ENCODE measurements around the gene MTREX. TPM values are rescaled to one million over a fixed set of nuclear protein-coding genes. Genes with fewer than 3 reads are reported as not detected.
A peak's percentile ranks its signal among the peaks of the same experiment; 100 is the strongest.

MTREX gene
- 10 to 100 TPM; 64.0 to 83.7 (median 66.3) TPM for total RNA-seq
- polyA plus RNA-seq, result 10 to 100 TPM; 29.6 to 35.7 TPM
- total RNA-seq, result 80.8 reads per million, percentile 81 among the genes with 10 or more reads in this experiment

DNA sequence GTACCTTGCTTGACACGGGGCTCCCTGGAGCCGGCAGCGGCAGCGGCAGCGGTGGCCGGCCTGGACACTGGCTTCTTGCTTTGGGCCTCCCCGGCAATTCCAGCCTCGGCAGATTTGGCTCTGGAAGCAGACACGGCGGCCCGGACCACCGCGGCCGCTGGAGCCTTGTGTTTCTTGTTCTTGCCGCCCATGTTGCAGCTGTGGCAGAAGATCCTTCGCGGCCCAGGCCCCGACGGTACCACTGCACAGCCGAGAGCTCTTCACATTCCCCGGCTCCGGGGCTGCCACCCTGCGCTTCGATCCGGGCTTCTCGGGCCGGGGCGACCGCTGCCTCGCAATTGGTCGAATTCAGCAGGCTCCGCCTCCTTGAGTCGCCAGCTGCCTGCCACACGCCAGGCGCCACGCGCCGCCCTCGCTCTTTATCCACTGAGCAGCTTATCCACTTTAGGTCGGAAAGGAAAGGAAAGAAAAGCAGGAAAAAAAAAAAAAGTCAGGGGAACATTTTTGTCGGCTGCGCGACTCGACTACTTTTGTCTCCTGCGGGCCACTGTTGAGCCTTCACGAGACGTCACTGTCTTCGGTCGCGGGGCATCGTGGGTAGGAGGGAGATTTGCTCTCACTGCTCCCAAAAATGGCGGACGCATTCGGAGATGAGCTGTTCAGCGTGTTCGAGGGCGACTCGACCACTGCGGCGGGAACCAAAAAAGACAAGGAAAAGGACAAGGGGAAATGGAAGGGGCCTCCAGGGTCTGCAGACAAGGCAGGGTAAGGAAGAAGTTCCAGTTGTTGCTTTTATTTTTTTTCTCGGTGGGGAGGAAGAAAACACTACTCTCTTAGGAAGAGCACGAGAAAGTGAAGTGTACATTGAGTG is at the start of gene MTREX, which contains the start of gene DHX29:
Gene MTREX, plus strand, starts transcription at position 607 of the 871 bp plus-strand sequence. Its CDS starts 25 bp downstream, at position 632.
Gene DHX29, minus strand, starts transcription at position 312 of the 871 bp plus-strand sequence. Its CDS starts 121 bp downstream, at position 191.
- Mint-ChIP-seq H3K27ac (no peak within 1 kb of the TSS), H3K4me3 (no peak within 1 kb of the TSS)

GRCh38 chr5:55258339-55258738 is 49.5 kb upstream of the MTREX start:
- no peak for ATAC-seq
- no peaks in the 10 kb centered on the region for H3K9me3 Mint-ChIP-seq
- intact Hi-C loops (cut with micrococcal nuclease), result loop anchor here in 1 of 2 donors (2.0 kb wide), 1 partner anchor 86 kb away; the partner anchor contains the start of gene CDC20B

More for the DNA sequence above, at the start of gene MTREX, which contains the start of gene DHX29:
- peaks cover 28 to 33% of the 10 kb centered on the region in 2 donors for H3K4me1 ChIP-seq (ENCODE audit: control insufficient read depth in 2 of 2, insufficient read depth in 2 of 2, low read length in 2 of 2)
- H3K27ac ChIP-seq (ENCODE audit: low read depth, low read length), result peak within 1 kb of the TSS; percentile 89
- peaks cover 0 to 19% (median 15%) of the 10 kb centered on the region in 5 donors for H3K36me3 Mint-ChIP-seq
- POLR2A ChIA-PET, result interaction anchor here (0.6 to 1.9 kb wide), 13 partner anchors 8 to 749 kb away, joined by 3 to 8 read pairs (median 3); no protein-coding TSS in a partner anchor
- peaks cover 0 to 4% (median 0%) of the 10 kb centered on the region in 3 experiments for H3K36me3 ChIP-seq (ENCODE audit: control insufficient read depth in 2 of 3, insufficient read depth in 3 of 3, low read length in 3 of 3)
- peaks cover 0 to 2% (median 0%) of the 10 kb centered on the region in 11 donors for H3K9me3 Mint-ChIP-seq
- peak; percentile 94 for ATAC-seq
- no peaks in the 10 kb centered on the region for H3K27me3 Mint-ChIP-seq
- no peaks in the 10 kb centered on the region for H3K27me3 ChIP-seq (ENCODE audit: control insufficient read depth in 2 of 2, insufficient read depth in 2 of 2, low read length in 2 of 2)
- H3K4me1 Mint-ChIP-seq, result peaks cover 15 to 34% (median 21%) of the 10 kb centered on the region in 7 donors
- H3K4me3 ChIP-seq (ENCODE audit: low read length), result peak within 1 kb of the TSS; percentile 97
- intact Hi-C loops (cut with micrococcal nuclease), result loop anchor here (1.0 to 5.0 kb wide), 12 partner anchors 9 to 1866 kb away; partner anchors contain the start of genes PLPP1 (in 2 of the 2), SLC38A9 (in 2 of the 2), ARL15 (in 1 of the 2) and CCNO (in 1 of the 2)
- CTCF ChIA-PET, result interaction anchor here (0.6 kb wide), 1 partner anchor 137 kb away, joined by 7 read pairs; no protein-coding TSS in a partner anchor
- H3K9me3 ChIP-seq (ENCODE audit: control insufficient read depth in 2 of 3, low read length in 3 of 3), result no peaks in the 10 kb centered on the region
- peak; percentile 85 to 93 (median 91) for DNase-seq

GRCh38 chr5:55276771-55277170 is 31.0 kb upstream of the MTREX start:
- Mint-ChIP-seq H3K27ac (no peak overlapping the region), H3K4me1 (no peaks in the 10 kb centered on the region), H3K9me3 (no peaks in the 10 kb centered on the region), H3K27me3 (no peaks in the 10 kb centered on the region), H3K36me3 (peaks cover 24 to 70% (median 48%) of the 10 kb centered on the region in 5 donors), H3K4me3 (no peak overlapping the region)
- DNase-seq (no peak), ATAC-seq (no peak)
- intact Hi-C loops (cut with micrococcal nuclease), result loop anchor here in 1 of 2 donors (5.0 kb wide), 1 partner anchor 104 kb away; the partner anchor contains the start of gene CDC20B
- ChIA-PET POLR2A (no interaction called here), CTCF (no interaction called here)
- Histone ChIP-seq H3K4me1 (ENCODE audit: control insufficient read depth in 2 of 2, insufficient read depth in 2 of 2, low read length in 2 of 2) (no peaks in the 10 kb centered on the region), H3K27ac (ENCODE audit: low read depth, low read length) (no peak overlapping the region), H3K36me3 (ENCODE audit: control insufficient read depth in 2 of 3, insufficient read depth in 3 of 3, low read length in 3 of 3) (peaks cover 4 to 75% (median 39%) of the 10 kb centered on the region in 3 experiments), H3K9me3 (ENCODE audit: control insufficient read depth in 2 of 3, low read length in 3 of 3) (no peaks in the 10 kb centered on the region), H3K4me3 (ENCODE audit: low read length) (no peak overlapping the region), H3K27me3 (ENCODE audit: control insufficient read depth in 2 of 2, insufficient read depth in 2 of 2, low read length in 2 of 2) (no peaks in the 10 kb centered on the region)

More at GRCh38 chr5:55258339-55258738, 49.5 kb upstream of the MTREX start:
- H3K27ac Mint-ChIP-seq, result no peak overlapping the region
- DNase-seq, result no peak
- H3K27ac ChIP-seq (ENCODE audit: low read depth, low read length), result no peak overlapping the region
- H3K9me3 ChIP-seq (ENCODE audit: control insufficient read depth in 2 of 3, low read length in 3 of 3), result no peaks in the 10 kb centered on the region
- no peak overlapping the region for H3K4me3 ChIP-seq (ENCODE audit: low read length)
- ChIA-PET POLR2A (interaction anchor here (1.4 kb wide), 1 partner anchor 49 kb away, joined by 3 read pairs; the partner anchor contains the start of genes DHX29 and MTREX), CTCF (interaction anchor here (0.6 kb wide), 1 partner anchor 114 kb away, joined by 4 read pairs; no protein-coding TSS in a partner anchor)
- H3K36me3 Mint-ChIP-seq, result peaks cover 2 to 55% (median 32%) of the 10 kb centered on the region in 5 donors
- H3K27me3 ChIP-seq (ENCODE audit: control insufficient read depth in 2 of 2, insufficient read depth in 2 of 2, low read length in 2 of 2), result no peaks in the 10 kb centered on the region
- no peaks in the 10 kb centered on the region for H3K4me1 ChIP-seq (ENCODE audit: control insufficient read depth in 2 of 2, insufficient read depth in 2 of 2, low read length in 2 of 2)
- no peak overlapping the region for H3K4me3 Mint-ChIP-seq
- H3K4me1 Mint-ChIP-seq, result no peaks in the 10 kb centered on the region
- H3K36me3 ChIP-seq (ENCODE audit: control insufficient read depth in 2 of 3, insufficient read depth in 3 of 3, low read length in 3 of 3), result peaks cover 0 to 59% (median 4%) of the 10 kb centered on the region in 3 experiments
- H3K27me3 Mint-ChIP-seq, result no peaks in the 10 kb centered on the region

DNA sequence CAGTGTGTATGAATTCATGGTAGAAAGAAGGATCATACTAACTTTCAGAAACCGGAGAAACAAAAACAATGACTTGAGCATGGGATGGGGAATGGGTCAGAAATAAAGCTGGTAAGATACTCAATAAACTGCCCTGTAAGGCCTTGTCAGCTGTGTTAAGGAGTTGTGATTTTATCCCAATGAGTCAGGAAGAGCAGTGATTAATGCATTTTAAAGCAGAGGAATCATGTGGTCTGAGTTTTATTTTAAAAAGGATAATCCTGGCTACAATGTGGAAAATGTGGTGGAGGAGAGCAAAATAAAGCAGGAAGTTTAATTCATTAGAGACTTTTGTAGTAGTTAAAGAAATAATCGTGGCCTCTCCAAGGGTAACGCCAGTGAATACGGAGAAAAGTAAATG is 29.0 kb upstream of the MTREX start:
- no peaks in the 10 kb centered on the region for H3K9me3 Mint-ChIP-seq
- intact Hi-C loops (cut with micrococcal nuclease), result loop anchor here in 1 of 2 donors (5.0 kb wide), 1 partner anchor 106 kb away; the partner anchor contains the start of gene CDC20B
- peaks cover 20 to 73% (median 51%) of the 10 kb centered on the region in 5 donors for H3K36me3 Mint-ChIP-seq
- H3K27ac Mint-ChIP-seq, result no peak overlapping the region
- no peaks in the 10 kb centered on the region for H3K4me1 Mint-ChIP-seq
- Histone ChIP-seq H3K4me1 (ENCODE audit: control insufficient read depth in 2 of 2, insufficient read depth in 2 of 2, low read length in 2 of 2) (no peaks in the 10 kb centered on the region), H3K9me3 (ENCODE audit: control insufficient read depth in 2 of 3, low read length in 3 of 3) (no peaks in the 10 kb centered on the region), H3K36me3 (ENCODE audit: control insufficient read depth in 2 of 3, insufficient read depth in 3 of 3, low read length in 3 of 3) (peaks cover 9 to 69% (median 33%) of the 10 kb centered on the region in 3 experiments), H3K4me3 (ENCODE audit: low read length) (no peak overlapping the region), H3K27me3 (ENCODE audit: control insufficient read depth in 2 of 2, insufficient read depth in 2 of 2, low read length in 2 of 2) (no peaks in the 10 kb centered on the region), H3K27ac (ENCODE audit: low read depth, low read length) (no peak overlapping the region)
- no peak overlapping the region for H3K4me3 Mint-ChIP-seq
- no peak for DNase-seq
- ChIA-PET CTCF (no interaction called here), POLR2A (no interaction called here)
- no peak for ATAC-seq
- no peaks in the 10 kb centered on the region for H3K27me3 Mint-ChIP-seq

DNA sequence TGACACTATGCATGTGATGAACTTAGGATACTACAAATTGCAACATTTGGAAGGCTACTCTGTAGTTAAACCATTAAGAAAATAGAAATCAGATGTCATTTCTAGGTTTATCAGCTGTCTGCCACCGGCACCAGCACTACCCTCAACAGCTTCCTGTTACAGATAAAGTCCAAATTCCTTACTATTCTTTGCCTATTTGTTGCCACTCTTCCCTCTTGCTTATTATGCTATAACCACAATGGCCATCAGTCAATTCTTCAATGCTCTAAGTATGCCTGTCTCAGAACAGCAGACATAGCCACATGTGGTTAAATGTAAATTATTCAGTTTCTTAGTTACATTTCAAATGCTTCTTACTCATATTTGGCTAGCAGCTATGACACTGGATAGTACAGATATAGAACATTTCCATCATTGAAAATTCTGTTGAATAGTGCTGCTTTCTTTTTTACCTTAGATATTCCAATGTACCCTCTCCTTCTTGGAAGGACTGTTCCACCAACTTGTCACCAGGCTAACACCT is 21.3 kb upstream of the MTREX start:
- peaks cover 8 to 50% (median 21%) of the 10 kb centered on the region in 3 experiments for H3K36me3 ChIP-seq (ENCODE audit: control insufficient read depth in 2 of 3, insufficient read depth in 3 of 3, low read length in 3 of 3)
- H3K27me3 ChIP-seq (ENCODE audit: control insufficient read depth in 2 of 2, insufficient read depth in 2 of 2, low read length in 2 of 2), result no peaks in the 10 kb centered on the region
- POLR2A ChIA-PET, result interaction anchor here (1.5 kb wide), 1 partner anchor 14 kb away, joined by 5 read pairs; no protein-coding TSS in a partner anchor
- H3K36me3 Mint-ChIP-seq, result peaks cover 12 to 58% (median 39%) of the 10 kb centered on the region in 5 donors
- CTCF ChIA-PET, result no interaction called here
- no peak overlapping the region for H3K4me3 Mint-ChIP-seq
- H3K4me3 ChIP-seq (ENCODE audit: low read length), result no peak overlapping the region
- H3K9me3 Mint-ChIP-seq, result no peaks in the 10 kb centered on the region
- H3K4me1 Mint-ChIP-seq, result no peaks in the 10 kb centered on the region
- no peaks in the 10 kb centered on the region for H3K9me3 ChIP-seq (ENCODE audit: control insufficient read depth in 2 of 3, low read length in 3 of 3)
- no peak overlapping the region for H3K27ac ChIP-seq (ENCODE audit: low read depth, low read length)
- no peak overlapping the region for H3K27ac Mint-ChIP-seq
- DNase-seq, result no peak
- H3K27me3 Mint-ChIP-seq, result no peaks in the 10 kb centered on the region
- H3K4me1 ChIP-seq (ENCODE audit: control insufficient read depth in 2 of 2, insufficient read depth in 2 of 2, low read length in 2 of 2), result no peaks in the 10 kb centered on the region
- no peak for ATAC-seq
- intact Hi-C loops (cut with micrococcal nuclease), result no loop called here

- POLR2A ChIA-PET, result no interaction called here
Observed at GRCh38 chr5:55289808-55290207, 18.0 kb upstream of the MTREX start.

More at GRCh38 chr5:55289808-55290207, 18.0 kb upstream of the MTREX start:
- Histone ChIP-seq H3K27me3 (ENCODE audit: control insufficient read depth in 2 of 2, insufficient read depth in 2 of 2, low read length in 2 of 2) (no peaks in the 10 kb centered on the region), H3K27ac (ENCODE audit: low read depth, low read length) (no peak overlapping the region), H3K4me3 (ENCODE audit: low read length) (no peak overlapping the region), H3K36me3 (ENCODE audit: control insufficient read depth in 2 of 3, insufficient read depth in 3 of 3, low read length in 3 of 3) (peaks cover 6 to 55% (median 30%) of the 10 kb centered on the region in 3 experiments), H3K9me3 (ENCODE audit: control insufficient read depth in 2 of 3, low read length in 3 of 3) (no peaks in the 10 kb centered on the region), H3K4me1 (ENCODE audit: control insufficient read depth in 2 of 2, insufficient read depth in 2 of 2, low read length in 2 of 2) (no peaks in the 10 kb centered on the region)
- intact Hi-C loops (cut with micrococcal nuclease), result no loop called here
- Mint-ChIP-seq H3K36me3 (peaks cover 26 to 72% (median 45%) of the 10 kb centered on the region in 5 donors), H3K27ac (no peak overlapping the region), H3K9me3 (peaks cover 0 to under 1% (median 0%) of the 10 kb centered on the region in 11 donors), H3K27me3 (no peaks in the 10 kb centered on the region), H3K4me1 (no peaks in the 10 kb centered on the region), H3K4me3 (no peak overlapping the region)
- CTCF ChIA-PET, result no interaction called here
- DNase-seq, result no peak
- ATAC-seq, result no peak

Measured in naive thymus-derived CD4-positive, alpha-beta T cell (primary cell).